Fibroblast of lung (primary cell): Measurements from ENCODE around the gene WWTR1. TPM values are rescaled to one million over a fixed set of nuclear protein-coding genes. Genes with fewer than 3 reads are reported as not detected.
A peak's percentile ranks its signal among the peaks of the same experiment; 100 is the strongest.

Source experiments
- DNase-seq, 2 donors: peaks; one replicate each; pipeline versions ENCODE4 v3.0.0 to v3.0.0-alpha.2; 2010; ENCODE audit warnings: low read depth in 2 of 2
- H2AFZ ChIP-seq: 2 replicates; pipeline ENCODE4 v1.5.1; 2012; ENCODE audit warnings: low read length, control low read depth, inconsistent platforms
- H3K27ac ChIP-seq: 2 replicates; pipeline ENCODE4 v1.5.1; 2011; ENCODE audit warnings: low read length, control low read depth; ENCODE audit not compliant: insufficient read depth
- H3K27me3 ChIP-seq: 2 replicates; pipeline ENCODE4 v1.5.1; 2011; ENCODE audit warnings: mild to moderate bottlenecking, low read length; ENCODE audit not compliant: control insufficient read depth, insufficient read depth
- H3K36me3 ChIP-seq: 2 replicates; pipeline ENCODE4 v1.5.1; 2011; ENCODE audit warnings: low read length; ENCODE audit not compliant: control insufficient read depth, insufficient read depth
- H3K4me1 ChIP-seq: 2 replicates; pipeline ENCODE4 v1.5.1; 2011; ENCODE audit warnings: low read length; ENCODE audit not compliant: control insufficient read depth, insufficient read depth; ENCODE audit errors: extremely low read depth
- H3K4me2 ChIP-seq: 2 replicates; pipeline ENCODE4 v1.5.1; 2011; ENCODE audit warnings: low read length, control low read depth; ENCODE audit not compliant: insufficient read depth; ENCODE audit errors: extremely low read depth
- H3K4me3 ChIP-seq, 4 experiments: fragments of 200-600 bp in 1 of 4; sonication (generic) in 1 of 4; replicated peaks in 1 of 4; 2 replicates each; pipeline ENCODE4 v1.5.1; 2011 to 2016; ENCODE audit warnings: low read length in 4 of 4, low read depth in 3 of 4, mild to moderate bottlenecking in 3 of 4, control low read depth in 2 of 4, inconsistent platforms in 1 of 4, mixed read lengths in 1 of 4; ENCODE audit not compliant: insufficient read depth in 1 of 4; ENCODE audit errors: control extremely low read depth in 1 of 4
- H3K79me2 ChIP-seq: 2 replicates; pipeline ENCODE4 v1.5.1; 2012; ENCODE audit warnings: mild to moderate bottlenecking, low read length, inconsistent platforms; ENCODE audit not compliant: control insufficient read depth, insufficient read depth
- H3K9ac ChIP-seq: 2 replicates; pipeline ENCODE4 v1.5.1; 2011; ENCODE audit warnings: mild to moderate bottlenecking, low read length, control low read depth; ENCODE audit not compliant: insufficient read depth
- H3K9me3 ChIP-seq: 2 replicates; pipeline ENCODE4 v1.5.1; 2012; ENCODE audit warnings: low read depth, low read length; ENCODE audit not compliant: control insufficient read depth, insufficient read depth
- H4K20me1 ChIP-seq: 2 replicates; pipeline ENCODE4 v1.5.1; 2011; ENCODE audit warnings: low read length; ENCODE audit not compliant: control insufficient read depth, insufficient read depth; ENCODE audit errors: extremely low read depth
- EZH2 ChIP-seq: IDR thresholded peaks from 2 replicates; pipeline ENCODE4 v1.5.1; 2012; ENCODE audit warnings: low read length, control low read depth, mild to moderate bottlenecking; ENCODE audit errors: missing control alignments
- polyA plus RNA-seq, 2 donors: library from polyadenylated mRNA; depleted of rRNA in 1 of 2; stranded (reverse) in 1 of 2; unstranded in 1 of 2; fragments of >200 nt; gene quantifications; 2 replicates each; pipeline ENCODE4 v1.2.1, GENCODE V29; 2011 to 2012; ENCODE audit warnings: missing spikeins in 1 of 2
- total RNA-seq: library from RNA; depleted of rRNA; stranded (reverse); fragments of >200 nt; gene quantifications from 2 replicates; pipeline ENCODE4 v1.2.1, GENCODE V29; 2014
- TF ChIP-seq, protein P1 (sequence below), 2 donors: IDR thresholded peaks in 1 of 2; conservative IDR thresholded peaks in 1 of 2; 1 replicate in 1 of 2; 2 replicates in 1 of 2; pipeline ENCODE4 v1.5.1; 2011 to 2012; ENCODE audit warnings: low read length in 2 of 2, control low read depth in 1 of 2, inconsistent platforms in 1 of 2, low read depth in 1 of 2, mild to moderate bottlenecking in 1 of 2

The WWTR1 gene
- total and polyA plus RNA-seq, 2 donors (not counting 1 experiment from before 2014, with no cell fraction given) = 13.7 to 71.5 TPM

- Histone ChIP-seq H4K20me1 (no peaks in the 10 kb centered on the region), H3K9ac (no peak overlapping the region), H3K4me3 (no peak overlapping the region), H3K4me1 (peaks cover 12% of the 10 kb centered on the region), H2AFZ (peak overlapping the region; percentile 66), H3K4me2 (peak overlapping the region; percentile 56), H3K27me3 (no peaks in the 10 kb centered on the region), H3K27ac (no peak overlapping the region), H3K9me3 (no peaks in the 10 kb centered on the region), H3K36me3 (no peaks in the 10 kb centered on the region), H3K79me2 (no peaks in the 10 kb centered on the region)
- TF ChIP-seq, protein P1, sequence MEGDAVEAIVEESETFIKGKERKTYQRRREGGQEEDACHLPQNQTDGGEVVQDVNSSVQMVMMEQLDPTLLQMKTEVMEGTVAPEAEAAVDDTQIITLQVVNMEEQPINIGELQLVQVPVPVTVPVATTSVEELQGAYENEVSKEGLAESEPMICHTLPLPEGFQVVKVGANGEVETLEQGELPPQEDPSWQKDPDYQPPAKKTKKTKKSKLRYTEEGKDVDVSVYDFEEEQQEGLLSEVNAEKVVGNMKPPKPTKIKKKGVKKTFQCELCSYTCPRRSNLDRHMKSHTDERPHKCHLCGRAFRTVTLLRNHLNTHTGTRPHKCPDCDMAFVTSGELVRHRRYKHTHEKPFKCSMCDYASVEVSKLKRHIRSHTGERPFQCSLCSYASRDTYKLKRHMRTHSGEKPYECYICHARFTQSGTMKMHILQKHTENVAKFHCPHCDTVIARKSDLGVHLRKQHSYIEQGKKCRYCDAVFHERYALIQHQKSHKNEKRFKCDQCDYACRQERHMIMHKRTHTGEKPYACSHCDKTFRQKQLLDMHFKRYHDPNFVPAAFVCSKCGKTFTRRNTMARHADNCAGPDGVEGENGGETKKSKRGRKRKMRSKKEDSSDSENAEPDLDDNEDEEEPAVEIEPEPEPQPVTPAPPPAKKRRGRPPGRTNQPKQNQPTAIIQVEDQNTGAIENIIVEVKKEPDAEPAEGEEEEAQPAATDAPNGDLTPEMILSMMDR (conservative IDR thresholded peaks at IDR 0.05 in 1 of 2, IDR thresholded peaks at IDR 0.05 in 1 of 2; ENCODE audit: low read depth in 1 of 2, low read length in 2 of 2) = no peak
- no peak for TF ChIP-seq EZH2
- DNase-seq = peak in 1 of 2 donors; percentile 67
These were observed 150.1 kb downstream of the WWTR1 start for GRCh38 chr3:149507491-149508324.

- Histone ChIP-seq H3K4me1 (peaks cover 12% of the 10 kb centered on the region), H3K79me2 (no peaks in the 10 kb centered on the region), H3K9me3 (no peaks in the 10 kb centered on the region), H4K20me1 (no peaks in the 10 kb centered on the region), H3K27me3 (no peaks in the 10 kb centered on the region), H3K4me2 (no peak overlapping the region), H3K36me3 (no peaks in the 10 kb centered on the region), H3K4me3 (no peak overlapping the region), H3K27ac (no peak overlapping the region), H3K9ac (no peak overlapping the region), H2AFZ (peak overlapping the region; percentile 66)
- TF ChIP-seq, protein P1 (conservative IDR thresholded peaks at IDR 0.05 in 1 of 2, IDR thresholded peaks at IDR 0.05 in 1 of 2; ENCODE audit: low read depth in 1 of 2, low read length in 2 of 2) = no peak
- TF ChIP-seq EZH2 = no peak
- no peak for DNase-seq
These were observed 150.9 kb downstream of the WWTR1 start for GRCh38 chr3:149506965-149507364.

DNA sequence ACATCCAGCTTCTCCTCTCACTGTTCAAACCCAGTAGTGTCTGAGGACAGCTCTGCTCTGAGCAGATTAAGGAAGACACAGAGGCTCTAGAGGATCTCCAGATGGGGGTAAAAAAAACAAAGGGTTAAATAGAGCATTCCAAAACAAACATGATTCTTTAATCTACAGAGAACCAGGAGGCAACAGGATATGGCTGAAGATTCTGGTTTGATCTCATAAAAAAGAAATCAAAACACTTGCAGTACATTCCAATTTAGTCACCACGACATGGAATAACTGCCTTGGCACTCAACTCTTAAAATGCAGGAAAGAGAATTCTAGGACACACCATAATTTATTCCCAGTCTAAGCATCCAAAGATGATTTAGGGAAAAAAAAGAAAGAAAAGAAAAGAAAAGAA, 151.3 kb downstream of the WWTR1 start:
- H3K27me3 ChIP-seq = no peaks in the 10 kb centered on the region
- DNase-seq = peak in 1 of 2 donors; percentile 72
- TF ChIP-seq, protein P1 (conservative IDR thresholded peaks at IDR 0.05 in 1 of 2, IDR thresholded peaks at IDR 0.05 in 1 of 2; ENCODE audit: low read depth in 1 of 2, low read length in 2 of 2) = no peak
- no peak for TF ChIP-seq EZH2
- peak overlapping the region; percentile 12 for H2AFZ ChIP-seq
- H3K36me3 ChIP-seq = no peaks in the 10 kb centered on the region
- H3K4me3 ChIP-seq = no peak overlapping the region
- peak overlapping the region; percentile 7 for H3K4me2 ChIP-seq
- H4K20me1 ChIP-seq = no peaks in the 10 kb centered on the region
- H3K9me3 ChIP-seq = no peaks in the 10 kb centered on the region
- H3K27ac ChIP-seq = no peak overlapping the region
- H3K79me2 ChIP-seq = no peaks in the 10 kb centered on the region
- H3K9ac ChIP-seq = no peak overlapping the region
- H3K4me1 ChIP-seq = peaks cover 15% of the 10 kb centered on the region
